NCI-H1105 (cell line): ENCODE results near the gene KCNT1.

Experiments
- DNase-seq: peaks from one replicate; lab custom pipeline; 2025; lab: John Stamatoyannopoulos, UW

KCNT1 gene

GRCh38 chr9:135747311-135747710 is 45.3 kb downstream of the KCNT1 start:
- DNase-seq, result no peak

- DNase-seq, result no peak
These were observed 46.7 kb downstream of the KCNT1 start for GRCh38 chr9:135748676-135749075.

GRCh38 chr9:135749171-135750045 is 47.4 kb downstream of the KCNT1 start:
- no peak for DNase-seq

- no peak for DNase-seq
These were observed 48.8 kb downstream of the KCNT1 start for GRCh38 chr9:135750786-135751185.

GRCh38 chr9:135751501-135751900 is 49.5 kb downstream of the KCNT1 start:
- DNase-seq, result no peak

- no peak for DNase-seq
These were observed 50.6 kb downstream of the KCNT1 start for GRCh38 chr9:135752281-135753204.

GRCh38 chr9:135753391-135754105 is 51.6 kb downstream of the KCNT1 start:
- no peak for DNase-seq

- DNase-seq, result no peak
These were observed 54.6 kb downstream of the KCNT1 start for GRCh38 chr9:135756576-135756975.

GRCh38 chr9:135757356-135757755 is 55.4 kb downstream of the KCNT1 start:
- DNase-seq, result no peak

GRCh38 chr9:135758056-135758455 is 56.1 kb downstream of the KCNT1 start:
- no peak for DNase-seq

- DNase-seq, result no peak
These were observed 56.9 kb downstream of the KCNT1 start for GRCh38 chr9:135758870-135759269.

GRCh38 chr9:135759676-135760300 is 57.8 kb downstream of the KCNT1 start:
- DNase-seq, result no peak

GRCh38 chr9:135760465-135760864 is 58.5 kb downstream of the KCNT1 start:
- DNase-seq, result no peak

- no peak for DNase-seq
These were observed 59.3 kb downstream of the KCNT1 start for GRCh38 chr9:135761150-135761844.

GRCh38 chr9:135761845-135762168 is 59.8 kb downstream of the KCNT1 start:
- no peak for DNase-seq

- no peak for DNase-seq
These were observed 60.9 kb downstream of the KCNT1 start for GRCh38 chr9:135762921-135763320.

- DNase-seq, result no peak
These were observed 61.9 kb downstream of the KCNT1 start for GRCh38 chr9:135763716-135764446.

- no peak for DNase-seq
These were observed 62.7 kb downstream of the KCNT1 start for GRCh38 chr9:135764731-135765130.

GRCh38 chr9:135765416-135765815 is 63.4 kb downstream of the KCNT1 start:
- no peak for DNase-seq

- no peak for DNase-seq
These were observed 64.3 kb downstream of the KCNT1 start for GRCh38 chr9:135766251-135766650.

GRCh38 chr9:135766707-135767106 is 64.7 kb downstream of the KCNT1 start:
- no peak for DNase-seq
